RWPE2 (cell line): ENCODE measurements around the gene SF3B2.

ENCODE experiments used
- ATAC-seq: fragments of 200-7000 bp; cut with Tn5 transposase; 3 replicates; pipeline ENCODE4 v1.9.1; 2021; ENCODE audit warnings: low read depth
- DNase-seq: peaks from one replicate; pipeline ENCODE4 v3.0.0-alpha.2; 2020; ENCODE audit warnings: low spot score
- H3K27ac ChIP-seq: fragments of 450-650 bp; 2 replicates; pipeline ENCODE4 v1.5.1; 2017; ENCODE audit warnings: mild to moderate bottlenecking; ENCODE audit not compliant: poor library complexity, severe bottlenecking
- H3K27me3 ChIP-seq: fragments of 250-450 bp; sonication (Bioruptor Pico); 2 replicates; pipeline ENCODE4 v1.5.1; 2021; ENCODE audit warnings: mild to moderate bottlenecking, moderate library complexity; ENCODE audit not compliant: insufficient read depth, poor library complexity, severe bottlenecking
- H3K36me3 ChIP-seq: fragments of 250-450 bp; sonication (Bioruptor Pico); 2 replicates; pipeline ENCODE4 v1.5.1; 2020; ENCODE audit warnings: low read depth, mild to moderate bottlenecking, moderate library complexity
- H3K4me1 ChIP-seq: fragments of 250-450 bp; sonication (Bioruptor Pico); 2 replicates; pipeline ENCODE4 v1.5.1; 2021; ENCODE audit warnings: mild to moderate bottlenecking, moderate library complexity; ENCODE audit not compliant: insufficient read depth, poor library complexity, severe bottlenecking
- H3K4me3 ChIP-seq: fragments of 250-450 bp; sonication (Bioruptor Pico); 2 replicates; pipeline ENCODE4 v1.5.1; 2021; ENCODE audit warnings: mild to moderate bottlenecking, moderate library complexity; ENCODE audit not compliant: severe bottlenecking
- H3K9me3 ChIP-seq: fragments of 250-450 bp; sonication (Bioruptor Pico); 2 replicates; pipeline ENCODE4 v1.5.1; 2021; ENCODE audit warnings: mild to moderate bottlenecking, moderate library complexity; ENCODE audit not compliant: severe bottlenecking
- TF ChIP-seq, protein P1 (sequence below): fragments of 450-650 bp; IDR thresholded peaks from one replicate; pipeline ENCODE4 v1.5.1; 2017; ENCODE audit warnings: mild to moderate bottlenecking, moderate library complexity; ENCODE audit not compliant: poor library complexity, severe bottlenecking

SF3B2 gene

DNA sequence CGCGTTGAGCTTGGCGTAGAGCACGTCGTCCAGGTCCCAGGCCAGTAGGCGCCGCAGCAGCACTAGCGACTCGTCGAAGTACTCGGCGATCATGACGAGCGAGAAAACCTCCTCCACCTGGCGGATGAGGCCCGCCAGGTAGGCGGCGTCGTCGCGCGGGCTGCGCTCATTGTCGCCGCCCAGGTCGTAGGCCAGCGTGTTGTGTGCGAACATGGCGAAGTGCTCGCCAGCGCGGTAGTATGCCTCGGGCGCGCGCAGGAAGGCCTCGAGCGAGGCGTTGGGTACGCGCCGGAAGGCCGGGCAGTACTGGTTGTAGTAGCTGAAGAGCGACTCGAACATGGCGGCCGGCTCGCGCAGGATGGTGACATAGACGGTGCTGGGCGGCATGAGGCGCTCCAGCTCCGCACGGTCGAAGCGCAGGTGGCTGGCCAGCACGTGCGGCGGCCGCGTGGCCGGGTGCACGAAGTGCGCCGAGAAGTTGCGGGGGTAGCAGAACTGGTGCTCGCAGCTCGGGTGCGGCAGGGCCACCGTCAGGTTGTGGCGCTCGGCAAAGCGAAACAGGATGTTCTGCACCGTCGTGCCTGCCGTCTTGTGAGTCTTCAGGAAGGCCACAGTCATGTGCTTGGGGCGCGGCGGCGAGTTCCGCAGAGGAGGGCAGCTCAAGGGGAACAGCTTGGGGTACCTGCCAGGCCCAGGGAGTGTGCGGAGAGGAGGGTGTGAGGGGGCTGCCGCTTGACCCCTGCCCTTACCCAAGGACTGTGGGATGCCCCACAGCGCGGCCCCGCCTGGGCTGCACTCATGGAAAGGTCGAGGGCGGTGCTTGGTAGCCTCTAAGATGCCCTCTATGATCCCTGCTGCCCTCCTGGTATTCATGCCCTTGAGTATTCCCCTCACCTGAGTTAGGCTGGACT lies 8.9 kb upstream of the SF3B2 start:
- DNase-seq (no peak), ATAC-seq (no peak)
- Histone ChIP-seq H3K36me3 (no peaks in the 10 kb centered on the region), H3K27ac (no peak overlapping the region), H3K4me1 (no peaks in the 10 kb centered on the region), H3K27me3 (no peaks in the 10 kb centered on the region), H3K4me3 (no peak overlapping the region), H3K9me3 (no peaks in the 10 kb centered on the region)
- TF ChIP-seq, protein P1, sequence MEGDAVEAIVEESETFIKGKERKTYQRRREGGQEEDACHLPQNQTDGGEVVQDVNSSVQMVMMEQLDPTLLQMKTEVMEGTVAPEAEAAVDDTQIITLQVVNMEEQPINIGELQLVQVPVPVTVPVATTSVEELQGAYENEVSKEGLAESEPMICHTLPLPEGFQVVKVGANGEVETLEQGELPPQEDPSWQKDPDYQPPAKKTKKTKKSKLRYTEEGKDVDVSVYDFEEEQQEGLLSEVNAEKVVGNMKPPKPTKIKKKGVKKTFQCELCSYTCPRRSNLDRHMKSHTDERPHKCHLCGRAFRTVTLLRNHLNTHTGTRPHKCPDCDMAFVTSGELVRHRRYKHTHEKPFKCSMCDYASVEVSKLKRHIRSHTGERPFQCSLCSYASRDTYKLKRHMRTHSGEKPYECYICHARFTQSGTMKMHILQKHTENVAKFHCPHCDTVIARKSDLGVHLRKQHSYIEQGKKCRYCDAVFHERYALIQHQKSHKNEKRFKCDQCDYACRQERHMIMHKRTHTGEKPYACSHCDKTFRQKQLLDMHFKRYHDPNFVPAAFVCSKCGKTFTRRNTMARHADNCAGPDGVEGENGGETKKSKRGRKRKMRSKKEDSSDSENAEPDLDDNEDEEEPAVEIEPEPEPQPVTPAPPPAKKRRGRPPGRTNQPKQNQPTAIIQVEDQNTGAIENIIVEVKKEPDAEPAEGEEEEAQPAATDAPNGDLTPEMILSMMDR: no peak

DNA sequence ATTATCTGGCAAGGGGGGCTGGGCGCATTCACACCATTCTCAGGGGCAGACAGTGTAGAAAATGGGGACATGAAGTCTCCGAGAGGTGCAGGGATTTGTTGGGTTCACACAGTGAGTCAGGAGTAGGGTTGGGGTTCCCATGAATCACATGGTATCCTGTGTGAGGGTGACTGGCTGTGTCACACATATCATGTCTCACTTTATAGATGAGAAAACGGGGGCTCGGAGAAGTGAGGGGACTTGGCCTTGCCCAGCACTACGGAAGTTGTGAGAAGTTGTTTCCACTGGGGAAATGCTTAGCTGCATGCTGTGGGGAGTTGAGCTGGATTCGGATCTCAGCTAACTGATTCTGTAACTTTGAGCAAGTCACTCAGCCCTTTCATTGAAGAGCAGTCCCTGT lies 7.4 kb upstream of the SF3B2 start:
- no peak overlapping the region for H3K4me3 ChIP-seq
- ATAC-seq (no peak), DNase-seq (no peak)
- no peaks in the 10 kb centered on the region for H3K27me3 ChIP-seq
- H3K36me3 ChIP-seq: no peaks in the 10 kb centered on the region
- TF ChIP-seq, protein P1: no peak
- no peaks in the 10 kb centered on the region for H3K4me1 ChIP-seq
- no peak overlapping the region for H3K27ac ChIP-seq
- H3K9me3 ChIP-seq: no peaks in the 10 kb centered on the region

DNA sequence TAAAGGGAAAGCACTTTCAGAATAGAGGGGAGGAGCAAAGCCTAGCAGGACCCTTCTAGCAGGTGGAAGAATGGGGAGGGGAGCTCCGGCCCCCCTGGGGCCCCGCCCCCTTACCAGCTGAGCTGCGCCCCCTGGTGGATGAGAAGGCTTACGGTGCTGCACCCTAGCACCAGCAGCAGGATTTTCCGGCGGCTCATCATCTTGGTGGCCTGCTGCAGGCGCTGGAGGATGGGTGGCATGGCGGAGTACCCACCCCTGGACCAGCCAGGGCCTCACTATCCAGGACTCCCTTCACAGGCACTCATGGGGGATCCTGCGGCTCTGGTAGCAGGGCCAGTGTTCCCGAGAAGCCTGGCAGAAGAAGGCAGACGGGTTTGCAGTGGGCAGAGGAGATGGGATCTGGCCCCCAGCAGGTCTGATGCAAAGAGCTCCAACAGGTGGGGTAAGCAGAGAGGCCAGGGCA lies 7.0 kb upstream of the SF3B2 start:
- no peaks in the 10 kb centered on the region for H3K4me1 ChIP-seq
- peak; percentile 81 for ATAC-seq
- no peak overlapping the region for H3K27ac ChIP-seq
- no peaks in the 10 kb centered on the region for H3K9me3 ChIP-seq
- H3K27me3 ChIP-seq: no peaks in the 10 kb centered on the region
- H3K36me3 ChIP-seq: no peaks in the 10 kb centered on the region
- H3K4me3 ChIP-seq: no peak overlapping the region
- TF ChIP-seq, protein P1: peak; percentile 84
- DNase-seq: no peak

DNA sequence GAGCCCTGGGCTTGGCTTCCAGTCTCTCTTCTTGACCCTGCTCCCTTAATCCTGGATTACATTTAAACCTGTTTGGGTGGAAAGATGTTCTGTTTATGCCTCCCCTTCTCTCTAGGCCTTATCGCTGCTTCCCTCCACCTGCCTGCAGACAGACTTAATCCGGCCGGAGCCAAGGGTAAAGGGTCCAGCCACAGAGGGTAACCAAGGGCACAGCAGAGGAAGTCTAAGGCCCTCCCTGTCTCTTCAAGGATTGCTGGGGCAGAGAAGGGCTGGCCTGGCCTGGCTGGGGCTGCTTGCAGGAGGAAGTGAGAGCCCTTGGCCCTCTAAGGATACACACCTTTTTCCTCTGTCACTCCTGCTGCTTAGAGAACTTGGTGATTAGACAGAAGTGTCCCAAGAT lies 5.3 kb upstream of the SF3B2 start:
- no peaks in the 10 kb centered on the region for H3K9me3 ChIP-seq
- TF ChIP-seq, protein P1: no peak
- no peak for DNase-seq
- H3K36me3 ChIP-seq: no peaks in the 10 kb centered on the region
- ATAC-seq: no peak
- H3K27ac ChIP-seq: no peak overlapping the region
- peaks cover 8% of the 10 kb centered on the region for H3K4me1 ChIP-seq
- H3K4me3 ChIP-seq: no peak overlapping the region
- H3K27me3 ChIP-seq: no peaks in the 10 kb centered on the region
